ENCODE results near the gene MBNL1.

Gene MBNL1

GRCh38 chr3:152345233-152345632, 76.5 kb downstream of the MBNL1 start:
- Mint-ChIP-seq H3K36me3 (ENCODE audit: insufficient read depth) (peaks cover 52% of the 10 kb centered on the region), H3K4me3 (no peak overlapping the region), H3K27me3 (no peaks in the 10 kb centered on the region), H3K4me1 (ENCODE audit: low read depth in 2 of 2) (peaks cover 11 to 36% of the 10 kb centered on the region in 2 donors), H3K9me3 (no peaks in the 10 kb centered on the region), H3K27ac (peak overlapping the region in 1 of 2 donors; percentile 56)
- ATAC-seq (replicated peaks) (no peak), DNase-seq (no peak)

GRCh38 chr3:152346058-152346457, 77.3 kb downstream of the MBNL1 start:
- Mint-ChIP-seq H3K27me3 (no peaks in the 10 kb centered on the region), H3K9me3 (no peaks in the 10 kb centered on the region), H3K4me1 (ENCODE audit: low read depth in 2 of 2) (peaks cover 11 to 37% of the 10 kb centered on the region in 2 donors), H3K27ac (no peak overlapping the region), H3K36me3 (ENCODE audit: insufficient read depth) (peaks cover 44% of the 10 kb centered on the region), H3K4me3 (peak overlapping the region in 1 of 2 donors; percentile 4)
- ATAC-seq (replicated peaks) (no peak), DNase-seq (no peak)

- no peaks in the 10 kb centered on the region for H3K9me3 Mint-ChIP-seq
- H3K4me1 Mint-ChIP-seq (ENCODE audit: low read depth in 2 of 2): peaks cover 16 to 44% of the 10 kb centered on the region in 2 donors
- H3K27ac Mint-ChIP-seq: no peak overlapping the region
- ATAC-seq (replicated peaks) (no peak), DNase-seq (no peak)
- H3K4me3 Mint-ChIP-seq: no peak overlapping the region
- H3K27me3 Mint-ChIP-seq: no peaks in the 10 kb centered on the region
- H3K36me3 Mint-ChIP-seq (ENCODE audit: insufficient read depth): peaks cover 45% of the 10 kb centered on the region
Measured at GRCh38 chr3:152346740-152347139, 78.0 kb downstream of the MBNL1 start.

GRCh38 chr3:152348436-152349177, 79.9 kb downstream of the MBNL1 start:
- no peak for ATAC-seq (replicated peaks)
- no peak for DNase-seq
- Mint-ChIP-seq H3K27me3 (no peaks in the 10 kb centered on the region), H3K4me1 (ENCODE audit: low read depth in 2 of 2) (peaks cover 22 to 43% of the 10 kb centered on the region in 2 donors), H3K36me3 (ENCODE audit: insufficient read depth) (peaks cover 47% of the 10 kb centered on the region), H3K4me3 (no peak overlapping the region), H3K9me3 (no peaks in the 10 kb centered on the region), H3K27ac (no peak overlapping the region)

- H3K4me1 Mint-ChIP-seq (ENCODE audit: low read depth in 2 of 2): peaks cover 23 to 48% of the 10 kb centered on the region in 2 donors
- peaks cover 48% of the 10 kb centered on the region for H3K36me3 Mint-ChIP-seq (ENCODE audit: insufficient read depth)
- no peak for DNase-seq
- no peak overlapping the region for H3K4me3 Mint-ChIP-seq
- no peak overlapping the region for H3K27ac Mint-ChIP-seq
- ATAC-seq (replicated peaks): no peak
- no peaks in the 10 kb centered on the region for H3K9me3 Mint-ChIP-seq
- H3K27me3 Mint-ChIP-seq: no peaks in the 10 kb centered on the region
Measured at GRCh38 chr3:152349392-152349791, 80.7 kb downstream of the MBNL1 start.

- ATAC-seq (replicated peaks) (no peak), DNase-seq (no peak)
- Mint-ChIP-seq H3K9me3 (no peaks in the 10 kb centered on the region), H3K4me3 (no peak overlapping the region), H3K27me3 (no peaks in the 10 kb centered on the region), H3K4me1 (ENCODE audit: low read depth in 2 of 2) (peaks cover 19 to 42% of the 10 kb centered on the region in 2 donors), H3K36me3 (ENCODE audit: insufficient read depth) (peaks cover 49% of the 10 kb centered on the region), H3K27ac (no peak overlapping the region)
Measured at GRCh38 chr3:152350139-152350538, 81.4 kb downstream of the MBNL1 start.

GRCh38 chr3:152350776-152351175, 82.0 kb downstream of the MBNL1 start:
- ATAC-seq (replicated peaks): no peak
- Mint-ChIP-seq H3K36me3 (ENCODE audit: insufficient read depth) (peaks cover 47% of the 10 kb centered on the region), H3K4me1 (ENCODE audit: low read depth in 2 of 2) (peaks cover 18 to 40% of the 10 kb centered on the region in 2 donors), H3K9me3 (no peaks in the 10 kb centered on the region), H3K4me3 (no peak overlapping the region), H3K27me3 (no peaks in the 10 kb centered on the region), H3K27ac (no peak overlapping the region)
- DNase-seq: no peak

- no peak for DNase-seq
- Mint-ChIP-seq H3K36me3 (ENCODE audit: insufficient read depth) (peaks cover 41% of the 10 kb centered on the region), H3K27me3 (no peaks in the 10 kb centered on the region), H3K27ac (peak overlapping the region in 1 of 2 donors; percentile 44), H3K4me3 (peak overlapping the region in 1 of 2 donors; percentile 1), H3K4me1 (ENCODE audit: low read depth in 2 of 2) (peaks cover 23 to 49% of the 10 kb centered on the region in 2 donors), H3K9me3 (no peaks in the 10 kb centered on the region)
- ATAC-seq (replicated peaks): peak; percentile 23
Measured at GRCh38 chr3:152352554-152352953, 83.8 kb downstream of the MBNL1 start.

- H3K27ac Mint-ChIP-seq: no peak overlapping the region
- DNase-seq (no peak), ATAC-seq (replicated peaks) (no peak)
- peaks cover 25 to 57% of the 10 kb centered on the region in 2 donors for H3K4me1 Mint-ChIP-seq (ENCODE audit: low read depth in 2 of 2)
- H3K27me3 Mint-ChIP-seq: no peaks in the 10 kb centered on the region
- H3K9me3 Mint-ChIP-seq: no peaks in the 10 kb centered on the region
- peaks cover 36% of the 10 kb centered on the region for H3K36me3 Mint-ChIP-seq (ENCODE audit: insufficient read depth)
- no peak overlapping the region for H3K4me3 Mint-ChIP-seq
Measured at GRCh38 chr3:152353578-152353977, 84.8 kb downstream of the MBNL1 start.

GRCh38 chr3:152355744-152356665, 87.3 kb downstream of the MBNL1 start:
- H3K36me3 Mint-ChIP-seq (ENCODE audit: insufficient read depth): peaks cover 36% of the 10 kb centered on the region
- peak overlapping the region in 1 of 2 donors; percentile 13 for H3K4me3 Mint-ChIP-seq
- DNase-seq (no peak), ATAC-seq (replicated peaks) (no peak)
- H3K27ac Mint-ChIP-seq: peak overlapping the region; percentile 39 to 63
- no peaks in the 10 kb centered on the region for H3K9me3 Mint-ChIP-seq
- H3K27me3 Mint-ChIP-seq: no peaks in the 10 kb centered on the region
- H3K4me1 Mint-ChIP-seq (ENCODE audit: low read depth in 2 of 2): peaks cover 36 to 71% of the 10 kb centered on the region in 2 donors

GRCh38 chr3:152356870-152357276, 88.1 kb downstream of the MBNL1 start:
- no peaks in the 10 kb centered on the region for H3K9me3 Mint-ChIP-seq
- peaks cover 36 to 73% of the 10 kb centered on the region in 2 donors for H3K4me1 Mint-ChIP-seq (ENCODE audit: low read depth in 2 of 2)
- peak overlapping the region in 1 of 2 donors; percentile 13 for H3K4me3 Mint-ChIP-seq
- peak overlapping the region; percentile 39 to 63 for H3K27ac Mint-ChIP-seq
- H3K36me3 Mint-ChIP-seq (ENCODE audit: insufficient read depth): peaks cover 32% of the 10 kb centered on the region
- no peaks in the 10 kb centered on the region for H3K27me3 Mint-ChIP-seq
- ATAC-seq (replicated peaks) (peak; percentile 71), DNase-seq (no peak)

GRCh38 chr3:152357587-152357986, 88.9 kb downstream of the MBNL1 start:
- Mint-ChIP-seq H3K36me3 (ENCODE audit: insufficient read depth) (peaks cover 27% of the 10 kb centered on the region), H3K9me3 (no peaks in the 10 kb centered on the region), H3K27me3 (no peaks in the 10 kb centered on the region), H3K4me1 (ENCODE audit: low read depth in 2 of 2) (peaks cover 37 to 76% of the 10 kb centered on the region in 2 donors), H3K4me3 (peak overlapping the region in 1 of 2 donors; percentile 13), H3K27ac (peak overlapping the region; percentile 39 to 63)
- ATAC-seq (replicated peaks): no peak
- DNase-seq: no peak

GRCh38 chr3:152359385-152360248, 90.9 kb downstream of the MBNL1 start:
- peak overlapping the region in 1 of 2 donors; percentile 23 for H3K4me3 Mint-ChIP-seq
- H3K4me1 Mint-ChIP-seq (ENCODE audit: low read depth in 2 of 2): peaks cover 41 to 75% of the 10 kb centered on the region in 2 donors
- DNase-seq (no peak), ATAC-seq (replicated peaks) (no peak)
- H3K27ac Mint-ChIP-seq: peak overlapping the region; percentile 44 to 69
- peaks cover 18% of the 10 kb centered on the region for H3K36me3 Mint-ChIP-seq (ENCODE audit: insufficient read depth)
- H3K9me3 Mint-ChIP-seq: no peaks in the 10 kb centered on the region
- H3K27me3 Mint-ChIP-seq: no peaks in the 10 kb centered on the region
